H9 (cell line): ENCODE data around the gene MEIS3. TPM values are rescaled to one million over a fixed set of nuclear protein-coding genes. Genes with fewer than 3 reads are reported as not detected.

Experiments used
- DNase-seq: peaks from one replicate; pipeline ENCODE4 v3.0.0-alpha.2; 2017
- H2AFZ ChIP-seq: one replicate; pipeline ENCODE4 v1.6.1; 2013; ENCODE audit warnings: mild to moderate bottlenecking, low read length, control low read depth, moderate library complexity
- H2AK5ac ChIP-seq: 2 replicates; pipeline ENCODE4 v1.6.1; 2013; ENCODE audit warnings: low read length, control low read depth, mixed read lengths; ENCODE audit not compliant: insufficient read length
- H2BK120ac ChIP-seq: one replicate; pipeline ENCODE4 v1.6.1; 2013; ENCODE audit warnings: low read depth, mild to moderate bottlenecking, low read length, control low read depth, inconsistent platforms; ENCODE audit not compliant: poor library complexity, severe bottlenecking
- H2BK12ac ChIP-seq: 2 replicates; pipeline ENCODE4 v1.6.1; 2013; ENCODE audit warnings: low read length, control low read depth, mixed read lengths, low read depth; ENCODE audit not compliant: insufficient read length
- H2BK15ac ChIP-seq: 2 replicates; pipeline ENCODE4 v1.6.1; 2013; ENCODE audit warnings: low read depth, low read length, control low read depth
- H2BK20ac ChIP-seq: one replicate; pipeline ENCODE4 v1.6.1; 2013; ENCODE audit warnings: low read depth, mild to moderate bottlenecking, low read length, control low read depth, inconsistent platforms; ENCODE audit not compliant: poor library complexity, severe bottlenecking
- H2BK5ac ChIP-seq: 2 replicates; pipeline ENCODE4 v1.6.1; 2013; ENCODE audit warnings: low read length, control low read depth, mixed read lengths; ENCODE audit not compliant: insufficient read length
- H3K14ac ChIP-seq: 2 replicates; pipeline ENCODE4 v1.6.1; 2013; ENCODE audit warnings: low read length, control low read depth; ENCODE audit not compliant: insufficient read depth
- H3K18ac ChIP-seq: 2 replicates; pipeline ENCODE4 v1.6.1; 2013; ENCODE audit warnings: low read depth, mild to moderate bottlenecking, mixed read lengths, low read length, control low read depth; ENCODE audit not compliant: insufficient read length
- H3K23ac ChIP-seq: 2 replicates; pipeline ENCODE4 v1.6.1; 2013; ENCODE audit warnings: low read length, control low read depth, mixed read lengths, low read depth; ENCODE audit not compliant: insufficient read length
- H3K23me2 ChIP-seq: 2 replicates; pipeline ENCODE4 v1.6.1; 2013; ENCODE audit warnings: low read depth, mild to moderate bottlenecking, mixed read lengths, low read length, control low read depth; ENCODE audit not compliant: insufficient read length, poor library complexity, severe bottlenecking
- H3K27ac ChIP-seq: 2 replicates; pipeline ENCODE4 v1.5.1; 2013; ENCODE audit warnings: low read length, control low read depth, mixed read lengths, low read depth; ENCODE audit not compliant: insufficient read length
- H3K27me3 ChIP-seq: 2 replicates; pipeline ENCODE4 v1.6.1; 2013; ENCODE audit warnings: low read length, control low read depth, inconsistent platforms; ENCODE audit not compliant: insufficient read depth
- H3K4ac ChIP-seq: 2 replicates; pipeline ENCODE4 v1.6.1; 2013; ENCODE audit warnings: low read depth, mild to moderate bottlenecking, control low read depth, inconsistent platforms, low read length, moderate library complexity
- H3K4me1 ChIP-seq: 2 replicates; pipeline ENCODE4 v1.6.1; 2013; ENCODE audit warnings: low read length, control low read depth, inconsistent platforms; ENCODE audit not compliant: insufficient read depth
- H3K4me2 ChIP-seq: 2 replicates; pipeline ENCODE4 v1.6.1; 2013; ENCODE audit warnings: low read length, control low read depth, mixed read lengths; ENCODE audit not compliant: insufficient read length, insufficient read depth
- H3K56ac ChIP-seq: 2 replicates; pipeline ENCODE4 v1.6.1; 2013; ENCODE audit warnings: low read depth, mild to moderate bottlenecking, mixed read lengths, low read length, control low read depth; ENCODE audit not compliant: insufficient read length
- H3K79me1 ChIP-seq: 2 replicates; pipeline ENCODE4 v1.6.1; 2013; ENCODE audit warnings: low read depth, mild to moderate bottlenecking, moderate library complexity, low read length, control low read depth, inconsistent platforms; ENCODE audit not compliant: insufficient read depth, poor library complexity, severe bottlenecking
- H3K79me2 ChIP-seq: 2 replicates; pipeline ENCODE4 v1.6.1; 2013; ENCODE audit warnings: low read length, control low read depth, inconsistent platforms; ENCODE audit not compliant: insufficient read depth
- H3K9ac ChIP-seq: 2 replicates; pipeline ENCODE4 v1.6.1; 2013; ENCODE audit warnings: low read length, control low read depth, mixed read lengths; ENCODE audit not compliant: insufficient read length; ENCODE audit errors: extremely low read depth
- H3K9me3 ChIP-seq: one replicate; pipeline ENCODE4 v1.6.1; 2013; ENCODE audit warnings: low read depth, low read length, inconsistent platforms; ENCODE audit not compliant: control insufficient read depth
- H3T11ph ChIP-seq: one replicate; pipeline ENCODE4 v1.6.1; 2013; ENCODE audit warnings: mild to moderate bottlenecking, low read length, control low read depth, inconsistent platforms
- H4K20me1 ChIP-seq: one replicate; pipeline ENCODE4 v1.6.1; 2013; ENCODE audit not compliant: control insufficient read depth, insufficient read length, insufficient read depth
- H4K5ac ChIP-seq: 2 replicates; pipeline ENCODE4 v1.6.1; 2013; ENCODE audit warnings: low read depth, mild to moderate bottlenecking, mixed read lengths, low read length, control low read depth; ENCODE audit not compliant: insufficient read length
- H4K8ac ChIP-seq: replicated peaks from 2 replicates; pipeline ENCODE4 v1.6.1; 2013; ENCODE audit warnings: low read length, control low read depth, mixed read lengths, low read depth; ENCODE audit not compliant: insufficient read length
- H4K91ac ChIP-seq: 2 replicates; pipeline ENCODE4 v1.6.1; 2013; ENCODE audit warnings: low read depth, mild to moderate bottlenecking, moderate library complexity, mixed read lengths, low read length, control low read depth; ENCODE audit not compliant: insufficient read length
- H3K27ac Mint-ChIP-seq, 3 experiments: 2 replicates in 2 of 3; 3 replicates in 1 of 3; pipeline ENCODE4 v1.8.0; 2020 to 2021; ENCODE audit warnings: mixed read lengths in 3 of 3, mild to moderate bottlenecking in 1 of 3, moderate library complexity in 1 of 3
- H3K27me3 Mint-ChIP-seq: 2 replicates; pipeline ENCODE4 v1.8.0; 2021; ENCODE audit warnings: low read depth, mild to moderate bottlenecking, moderate library complexity, mixed read lengths
- H3K36me3 Mint-ChIP-seq, 3 experiments: 2 replicates in 2 of 3; 3 replicates in 1 of 3; pipeline ENCODE4 v1.8.0; 2020 to 2021; ENCODE audit warnings: low read depth in 3 of 3, mixed read lengths in 3 of 3; ENCODE audit not compliant: insufficient read depth in 1 of 3
- H3K4me1 Mint-ChIP-seq, 2 experiments: 2 replicates each; pipeline ENCODE4 v1.8.0; 2020; ENCODE audit warnings: mixed read lengths in 2 of 2
- H3K4me3 Mint-ChIP-seq, 2 experiments: 2 replicates in 1 of 2; 3 replicates in 1 of 2; pipeline ENCODE4 v1.8.0; 2020 to 2021; ENCODE audit warnings: mild to moderate bottlenecking in 2 of 2, mixed read lengths in 2 of 2, moderate library complexity in 1 of 2
- H3K9me3 Mint-ChIP-seq, 2 experiments: 2 replicates in 1 of 2; 3 replicates in 1 of 2; pipeline ENCODE4 v1.8.0; 2020; ENCODE audit warnings: mild to moderate bottlenecking in 2 of 2, mixed read lengths in 2 of 2, moderate library complexity in 1 of 2
- WGBS: extraction: QIAGEN DNeasy Blood & Tissue Kit; methylation state at CpG from one replicate; pipeline ENCODE4 v1.1.7; 2013; ENCODE audit warnings: missing lambda C conversion rate, low lambda C conversion rate, mixed read lengths; ENCODE audit not compliant: insufficient read length; ENCODE audit errors: extremely low coverage; 5-methylcytosine and 5-hydroxymethylcytosine counted together
- total RNA-seq: library from RNA; stranded (reverse); gene quantifications from 2 replicates; pipeline ENCODE4 v1.2.1, GENCODE V29; 2021
- TF ChIP-seq, protein P1 (sequence below): fragments of 200-600 bp; sonication (generic); conservative IDR thresholded peaks from 3 replicates; pipeline ENCODE4 v1.8.0; 2021; ENCODE audit warnings: antibody characterized with exemption, mild to moderate bottlenecking

MEIS3 gene
- total RNA-seq, 1 experiment from 2014 or later: 44.0 TPM

DNA sequence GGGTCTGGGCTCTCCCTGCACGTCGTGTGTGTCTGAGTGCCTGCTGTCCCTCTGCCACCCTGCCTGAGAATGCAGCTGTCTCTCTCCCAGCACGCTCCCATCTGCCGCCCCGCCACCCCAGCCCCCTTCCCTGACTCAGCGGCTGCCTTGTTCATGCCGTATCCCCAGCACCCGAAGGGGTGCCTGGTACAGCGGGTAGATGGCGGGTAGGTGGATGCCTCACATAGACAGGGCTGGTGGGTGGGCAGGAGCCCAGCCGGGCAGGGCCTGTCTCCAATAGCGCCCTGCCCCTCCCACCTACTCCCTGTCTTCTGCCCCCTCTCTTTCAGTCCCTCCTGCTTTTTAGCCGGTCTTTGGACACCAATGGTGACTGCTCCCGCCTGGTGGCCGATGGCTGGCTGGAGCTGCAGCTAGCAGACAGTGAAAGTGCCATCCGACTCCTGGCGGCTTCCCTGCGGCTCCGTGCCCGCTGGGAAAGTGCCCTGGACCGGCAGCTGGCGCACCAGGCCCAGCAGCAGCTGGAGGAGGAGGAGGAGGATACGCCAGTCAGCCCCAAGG lies 39.9 kb downstream of the MEIS3 start:
- H3K23me2 ChIP-seq: no peaks in the 10 kb centered on the region
- H2BK12ac ChIP-seq: no peak overlapping the region
- no peak overlapping the region for H3K4me3 Mint-ChIP-seq
- no peaks in the 10 kb centered on the region for H3K4me1 ChIP-seq
- no CpG with 5 or more reads among the region's 23 CpGs for WGBS
- no peak overlapping the region for H3K27ac Mint-ChIP-seq
- no peak overlapping the region for H3K27ac ChIP-seq
- no peak overlapping the region for H3T11ph ChIP-seq
- H3K14ac ChIP-seq: no peak overlapping the region
- no peaks in the 10 kb centered on the region for H3K79me1 ChIP-seq
- H3K4me1 Mint-ChIP-seq: peaks cover 3 to 4% of the 10 kb centered on the region in 2 experiments; a peak in 2 of 4 replicates
- no peak overlapping the region for H3K4me2 ChIP-seq
- peaks cover 26 to 75% (median 57%) of the 10 kb centered on the region in 3 experiments; a peak in 6 of 7 replicates for H3K36me3 Mint-ChIP-seq
- H2BK5ac ChIP-seq: no peak overlapping the region
- no peaks in the 10 kb centered on the region for H3K9me3 ChIP-seq
- TF ChIP-seq, protein P1, sequence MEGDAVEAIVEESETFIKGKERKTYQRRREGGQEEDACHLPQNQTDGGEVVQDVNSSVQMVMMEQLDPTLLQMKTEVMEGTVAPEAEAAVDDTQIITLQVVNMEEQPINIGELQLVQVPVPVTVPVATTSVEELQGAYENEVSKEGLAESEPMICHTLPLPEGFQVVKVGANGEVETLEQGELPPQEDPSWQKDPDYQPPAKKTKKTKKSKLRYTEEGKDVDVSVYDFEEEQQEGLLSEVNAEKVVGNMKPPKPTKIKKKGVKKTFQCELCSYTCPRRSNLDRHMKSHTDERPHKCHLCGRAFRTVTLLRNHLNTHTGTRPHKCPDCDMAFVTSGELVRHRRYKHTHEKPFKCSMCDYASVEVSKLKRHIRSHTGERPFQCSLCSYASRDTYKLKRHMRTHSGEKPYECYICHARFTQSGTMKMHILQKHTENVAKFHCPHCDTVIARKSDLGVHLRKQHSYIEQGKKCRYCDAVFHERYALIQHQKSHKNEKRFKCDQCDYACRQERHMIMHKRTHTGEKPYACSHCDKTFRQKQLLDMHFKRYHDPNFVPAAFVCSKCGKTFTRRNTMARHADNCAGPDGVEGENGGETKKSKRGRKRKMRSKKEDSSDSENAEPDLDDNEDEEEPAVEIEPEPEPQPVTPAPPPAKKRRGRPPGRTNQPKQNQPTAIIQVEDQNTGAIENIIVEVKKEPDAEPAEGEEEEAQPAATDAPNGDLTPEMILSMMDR: no peak
- no peak overlapping the region for H3K23ac ChIP-seq
- H2AFZ ChIP-seq: no peak overlapping the region
- no peak overlapping the region for H3K56ac ChIP-seq
- no peaks in the 10 kb centered on the region for H3K9me3 Mint-ChIP-seq
- no peak for DNase-seq
- H2BK20ac ChIP-seq: no peak overlapping the region
- no peak overlapping the region for H2BK120ac ChIP-seq
- H3K4ac ChIP-seq: no peak overlapping the region
- H4K20me1 ChIP-seq: no peaks in the 10 kb centered on the region
- no peak overlapping the region for H4K8ac ChIP-seq
- H2AK5ac ChIP-seq: no peak overlapping the region
- no peaks in the 10 kb centered on the region for H3K27me3 Mint-ChIP-seq
- H3K79me2 ChIP-seq: no peaks in the 10 kb centered on the region
- H3K9ac ChIP-seq: no peak overlapping the region
- H4K5ac ChIP-seq: no peak overlapping the region
- no peak overlapping the region for H2BK15ac ChIP-seq
- H3K27me3 ChIP-seq: no peaks in the 10 kb centered on the region
- no peak overlapping the region for H4K91ac ChIP-seq
- H3K18ac ChIP-seq: no peak overlapping the region
